Activated CD8-positive, alpha-beta memory T cell treated with anti-CD3 and anti-CD28 coated beads for 36 hours (primary cell): ENCODE measurements around the gene UBE2QL1. TPM values are rescaled to one million over a fixed set of nuclear protein-coding genes. Genes with fewer than 3 reads are reported as not detected.

Source experiments
- CTCF ChIA-PET: fragments of 350-600 bp; sonication (Branson Sonifier 250); formaldehyde crosslinking; loops from one replicate; lab custom pipeline; 2021; ENCODE audit warnings: antibody characterized with exemption; lab: Charles Lee
- POLR2A ChIA-PET: fragments of 350-600 bp; sonication (Branson Sonifier 250); formaldehyde crosslinking; loops from one replicate; lab custom pipeline; 2021; ENCODE audit warnings: antibody characterized with exemption; lab: Charles Lee
- total RNA-seq, 2 experiments: library from RNA; stranded (reverse); gene quantifications; one replicate each; pipeline ENCODE4 v1.2.3, GENCODE V29; 2021

Gene UBE2QL1
- not detected for total RNA-seq

GRCh38 chr5:6448622-6449464 lies at the start of gene UBE2QL1:
Gene UBE2QL1, plus strand, starts transcription at chr5:6448859. Its CDS starts 35 bp downstream, at chr5:6448894.
- ChIA-PET POLR2A (no interaction called here), CTCF (no interaction called here)

DNA sequence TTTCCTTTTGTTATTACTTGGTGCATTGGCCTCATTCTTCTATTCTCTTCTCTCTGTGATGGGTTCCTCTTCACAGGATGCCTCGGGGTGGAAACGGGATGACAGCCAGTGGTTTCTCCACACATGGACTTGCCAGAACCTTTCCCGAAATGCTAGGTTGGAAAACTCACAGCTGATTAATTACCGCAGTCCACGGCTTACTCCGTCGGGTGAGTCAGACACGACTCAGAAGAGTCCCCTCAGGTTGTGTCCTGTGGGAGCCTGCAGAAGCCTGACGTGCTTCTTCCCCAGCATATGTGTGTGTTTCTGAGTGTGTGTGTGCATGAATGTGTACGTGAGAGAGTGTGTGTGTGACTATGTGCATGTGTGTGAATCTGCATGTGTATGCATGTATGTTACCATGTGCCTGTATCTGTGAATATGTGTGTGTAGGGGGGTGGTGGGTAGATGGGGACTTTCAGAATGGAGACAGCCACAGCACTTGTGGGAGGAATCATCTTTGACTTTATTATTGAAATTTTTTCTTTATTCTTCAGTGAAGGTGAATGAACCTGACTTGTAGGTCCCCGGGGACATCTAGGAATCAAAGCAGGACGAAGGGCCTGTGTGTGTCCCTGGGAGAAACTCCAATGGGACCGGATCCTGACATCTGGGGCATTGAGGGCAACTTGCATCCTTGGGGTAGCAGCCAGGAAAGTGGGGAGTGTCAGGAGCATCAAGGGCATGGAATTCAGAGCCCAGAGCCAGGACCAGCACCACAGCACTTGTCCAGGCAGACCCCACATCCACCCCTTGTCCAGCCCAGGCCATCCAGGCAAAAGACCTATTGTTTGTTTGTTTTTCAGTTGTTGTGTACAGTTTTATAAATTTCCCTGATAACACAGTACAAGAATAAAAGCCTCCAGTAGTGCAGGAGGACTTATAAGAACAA lies 48.4 kb upstream of the UBE2QL1 start:
- POLR2A ChIA-PET, result no interaction called here
- CTCF ChIA-PET, result no interaction called here

DNA sequence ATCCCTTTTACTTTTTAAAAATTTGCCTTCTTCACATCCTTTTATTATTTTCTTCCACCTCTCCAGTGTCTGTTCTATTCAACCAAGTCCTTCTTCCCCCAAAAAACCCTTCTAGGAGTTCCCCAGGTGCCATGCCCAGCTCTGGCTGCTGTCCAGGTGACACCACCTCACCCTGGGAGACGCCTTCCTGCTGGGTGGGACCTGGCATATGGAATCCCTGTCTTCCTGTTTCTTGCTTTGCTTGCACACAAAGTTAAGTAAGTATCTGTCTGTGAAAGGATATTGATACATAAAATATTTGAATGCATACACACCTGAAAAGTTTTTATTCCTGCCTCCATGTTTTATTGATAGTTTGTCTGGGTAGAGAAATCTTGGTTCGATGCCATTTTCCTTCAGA lies 47.2 kb upstream of the UBE2QL1 start:
- POLR2A ChIA-PET, result no interaction called here
- CTCF ChIA-PET, result no interaction called here

DNA sequence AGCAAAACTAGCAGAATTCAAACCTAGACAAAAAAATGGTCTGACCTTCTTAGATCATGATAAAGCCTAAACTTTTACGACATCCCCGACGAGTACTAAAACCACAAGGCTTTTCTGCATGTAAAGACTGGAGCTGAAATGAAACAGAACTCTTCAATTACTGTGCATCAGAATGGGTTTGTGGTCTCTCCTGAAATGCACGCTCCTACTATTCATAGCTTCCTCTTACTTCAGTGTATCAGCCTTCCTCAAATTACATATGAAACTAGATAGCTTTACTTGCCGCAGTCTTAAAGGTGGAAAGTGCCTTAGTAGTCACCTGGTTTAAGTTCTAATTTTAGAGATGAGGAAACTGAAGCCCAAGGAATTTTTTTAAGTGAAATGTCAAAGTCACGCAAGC lies 45.7 kb upstream of the UBE2QL1 start:
- ChIA-PET CTCF (no interaction called here), POLR2A (no interaction called here)

DNA sequence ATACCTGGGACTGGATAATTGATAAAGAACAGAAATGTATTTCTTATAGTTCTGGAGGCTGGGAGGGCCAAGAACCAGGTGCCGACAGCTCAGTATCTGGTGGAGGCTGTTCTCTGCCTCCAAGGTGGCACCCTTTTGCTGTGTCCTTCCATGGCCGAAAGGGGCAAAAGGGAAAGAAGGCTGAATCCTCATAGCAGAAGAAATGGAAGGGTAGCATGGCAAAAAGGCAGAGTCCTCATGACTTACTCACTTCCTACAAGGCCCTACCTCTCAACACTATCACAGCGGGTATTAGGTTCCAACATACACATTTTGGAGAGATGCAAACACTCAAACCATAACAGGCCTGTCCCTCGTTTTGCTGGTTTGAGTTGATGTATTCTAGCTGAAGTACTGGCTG lies 45.2 kb upstream of the UBE2QL1 start:
- ChIA-PET POLR2A (no interaction called here), CTCF (no interaction called here)

DNA sequence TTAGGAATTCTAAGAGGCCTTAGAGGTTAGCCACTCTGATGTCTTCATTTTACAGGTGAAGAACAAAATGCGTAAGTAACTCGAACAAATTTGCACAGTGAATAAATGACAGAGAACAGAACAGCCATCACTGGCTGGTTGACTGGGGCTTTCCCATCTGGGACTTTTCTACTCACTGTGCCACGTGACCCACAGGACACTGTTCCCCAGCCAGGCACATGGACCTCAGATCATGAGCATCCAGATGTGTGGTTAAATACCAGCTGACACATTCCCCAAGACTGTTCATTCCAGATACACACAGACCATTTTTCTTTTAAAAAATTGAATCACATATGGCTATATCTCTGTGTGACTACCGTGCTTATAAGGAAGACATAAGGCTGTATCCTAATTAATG lies 44.5 kb upstream of the UBE2QL1 start:
- ChIA-PET CTCF (no interaction called here), POLR2A (no interaction called here)

DNA sequence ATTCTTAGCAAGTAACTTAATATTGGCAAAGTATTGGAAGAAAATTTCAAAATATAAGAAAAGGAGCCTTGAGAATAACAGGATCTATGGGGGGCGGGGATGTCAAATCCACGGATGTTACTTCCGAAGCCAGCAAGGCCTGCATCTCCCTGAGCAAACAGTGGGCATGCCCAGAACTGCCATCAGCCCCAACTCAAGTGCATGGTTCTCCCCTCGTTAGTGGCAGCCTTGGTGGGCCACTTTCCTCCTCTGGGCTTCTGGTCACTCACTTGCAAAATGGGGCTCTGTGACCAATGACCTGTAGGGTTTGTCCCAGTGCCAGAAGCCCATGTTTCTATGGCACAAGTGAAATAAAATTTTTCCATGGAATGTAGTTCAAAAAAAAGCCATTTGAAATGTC lies 43.1 kb upstream of the UBE2QL1 start:
- CTCF ChIA-PET, result no interaction called here
- POLR2A ChIA-PET, result no interaction called here

DNA sequence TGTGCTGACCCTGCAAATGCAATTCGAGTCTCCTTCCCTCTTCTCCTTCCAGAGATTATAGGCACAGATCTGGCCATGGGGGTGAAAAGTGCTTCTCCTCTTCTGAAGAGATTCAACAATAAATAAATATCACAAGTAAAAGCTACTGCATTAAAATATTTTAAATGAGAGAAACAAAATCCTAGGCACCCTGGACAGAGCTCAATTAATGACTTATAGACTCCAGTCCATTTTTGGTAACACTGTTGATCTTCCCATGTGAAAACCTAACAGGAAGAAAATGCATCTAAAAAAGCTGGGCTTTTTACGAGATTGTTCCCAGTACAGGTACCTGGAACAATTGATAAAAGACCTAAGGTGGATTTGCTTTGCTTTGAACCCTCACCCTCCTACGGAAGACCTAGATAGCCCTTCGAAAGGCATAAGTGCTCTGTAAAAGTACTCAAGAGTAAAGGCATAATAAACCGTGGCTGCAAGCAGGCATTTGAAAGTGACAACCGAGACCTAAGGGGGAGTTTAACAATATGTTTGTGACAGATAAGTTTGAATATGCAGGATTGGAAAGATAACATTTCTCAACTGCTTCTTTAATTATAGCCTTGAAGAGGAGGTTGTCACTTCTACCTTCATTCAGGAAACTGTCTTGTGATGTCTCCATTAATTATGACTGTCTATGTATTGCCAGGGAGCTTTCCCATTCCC lies 41.0 kb upstream of the UBE2QL1 start:
- ChIA-PET POLR2A (no interaction called here), CTCF (no interaction called here)

GRCh38 chr5:6408260-6408596 lies 40.4 kb upstream of the UBE2QL1 start:
- ChIA-PET POLR2A (no interaction called here), CTCF (no interaction called here)

GRCh38 chr5:6408627-6409446 lies 39.8 kb upstream of the UBE2QL1 start:
- ChIA-PET CTCF (no interaction called here), POLR2A (no interaction called here)

DNA sequence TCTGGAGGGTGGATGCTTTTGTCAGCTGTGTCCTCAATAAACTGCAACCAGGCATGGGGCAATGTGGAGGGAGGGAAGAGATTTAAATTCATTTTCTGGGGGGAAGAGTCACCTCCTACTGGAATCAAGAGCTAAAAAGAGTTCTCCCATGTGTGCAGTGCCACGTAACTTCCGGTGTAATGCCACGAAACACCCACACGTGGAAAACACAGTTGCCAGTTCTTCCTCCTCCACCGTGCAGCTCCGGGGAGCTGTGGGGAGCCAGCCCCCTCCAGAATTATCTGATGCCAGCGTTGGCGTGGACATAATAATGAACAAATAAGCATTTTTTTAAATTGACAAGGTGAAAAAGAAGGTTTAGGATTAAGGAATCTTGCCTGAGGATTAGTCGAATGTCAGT lies 38.2 kb upstream of the UBE2QL1 start:
- CTCF ChIA-PET, result no interaction called here

GRCh38 chr5:6411141-6411540 lies 37.5 kb upstream of the UBE2QL1 start:
- POLR2A ChIA-PET, result no interaction called here
- CTCF ChIA-PET, result no interaction called here

More for the DNA sequence above, 38.2 kb upstream of the UBE2QL1 start:
- POLR2A ChIA-PET, result no interaction called here

DNA sequence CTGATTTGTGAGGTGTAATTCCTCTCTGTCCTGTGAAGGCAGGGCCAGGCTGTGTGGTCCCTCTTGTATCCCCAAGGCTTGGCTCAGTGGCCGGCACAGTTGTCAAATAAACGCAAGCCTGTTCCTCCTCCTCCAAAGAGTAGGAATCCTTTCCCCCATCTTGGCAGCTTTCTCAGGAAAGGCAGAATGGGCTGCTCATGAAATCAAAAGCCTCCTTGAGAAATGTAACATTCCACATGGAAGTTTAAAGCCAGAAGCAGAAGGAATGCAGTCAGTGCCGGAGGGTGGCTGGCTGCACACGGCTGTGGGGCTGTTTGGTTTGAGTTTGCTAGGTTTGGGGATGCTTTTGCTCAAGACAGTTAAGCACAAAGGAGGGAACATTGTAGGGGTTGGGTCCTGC lies 35.8 kb upstream of the UBE2QL1 start:
- CTCF ChIA-PET, result no interaction called here
- POLR2A ChIA-PET, result no interaction called here

DNA sequence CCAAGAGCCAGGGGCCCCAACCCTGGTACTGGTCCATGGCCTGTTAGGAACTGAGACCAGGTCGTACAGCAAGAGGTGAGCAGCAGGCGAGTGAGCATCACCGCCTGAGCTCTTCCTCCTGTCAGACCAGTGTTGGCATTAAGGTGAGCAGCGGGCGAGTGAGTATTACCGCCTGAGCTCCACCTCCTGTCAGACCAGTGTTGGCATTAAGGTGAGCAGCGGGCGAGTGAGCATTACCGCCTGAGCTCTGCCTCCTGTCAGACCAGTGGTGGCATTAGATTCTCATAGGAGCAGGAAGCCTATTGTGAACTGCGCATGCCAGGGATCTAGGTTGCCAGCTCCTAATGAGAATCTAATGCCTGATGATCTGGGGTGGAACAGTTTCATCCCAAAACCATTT lies 31.0 kb upstream of the UBE2QL1 start:
- POLR2A ChIA-PET, result no interaction called here
- CTCF ChIA-PET, result no interaction called here

DNA sequence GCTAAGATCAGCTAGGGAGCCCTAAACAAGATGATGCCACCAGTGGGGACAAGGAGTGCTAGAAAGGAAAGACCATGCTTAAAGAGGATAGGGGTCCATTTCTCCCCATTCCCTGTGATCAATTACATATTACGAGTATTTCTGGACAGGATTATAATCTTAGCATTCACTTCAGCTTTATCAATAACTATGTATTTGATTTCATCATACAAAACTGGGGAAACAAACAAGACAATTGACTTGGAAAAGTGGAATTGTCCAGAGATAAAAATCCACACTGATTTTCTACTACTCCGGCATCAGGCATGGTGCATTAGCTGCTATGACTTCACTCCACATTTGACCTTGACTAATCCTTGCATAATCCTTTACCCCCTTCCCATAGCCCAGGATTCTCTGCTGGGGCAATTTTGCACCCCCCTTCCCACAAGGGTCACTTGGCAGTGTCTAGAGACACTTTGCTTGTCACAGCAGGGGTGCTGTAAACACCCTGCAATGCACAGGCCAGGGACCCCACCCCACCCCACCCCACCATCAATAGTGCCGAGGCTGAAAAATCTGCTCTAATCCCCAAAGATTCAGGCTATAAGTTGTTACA lies 29.9 kb upstream of the UBE2QL1 start:
- POLR2A ChIA-PET, result no interaction called here
- CTCF ChIA-PET, result no interaction called here

DNA sequence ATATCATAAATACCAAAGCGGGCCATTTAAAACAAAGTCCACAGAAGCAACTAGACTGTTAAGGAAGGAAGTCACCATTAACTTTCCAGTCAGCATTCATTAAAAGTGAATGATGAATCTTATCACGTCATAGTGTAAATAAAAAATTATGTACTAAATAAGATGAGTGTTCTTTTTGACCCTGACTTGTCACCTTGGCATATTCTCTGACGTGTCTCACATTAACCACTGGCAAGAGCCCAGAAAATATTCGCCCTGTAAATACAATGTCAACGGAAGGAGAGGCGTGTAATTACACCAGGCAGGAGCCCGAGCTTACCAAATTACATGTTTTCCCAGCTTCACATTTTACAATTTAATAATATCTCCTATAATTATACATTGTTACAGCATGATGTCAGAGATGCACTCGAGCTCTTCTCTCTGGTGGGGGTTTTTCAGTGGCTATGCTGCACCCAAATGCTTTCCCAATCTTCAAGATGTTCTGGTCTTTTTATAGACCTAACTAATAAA lies 29.3 kb upstream of the UBE2QL1 start:
- ChIA-PET POLR2A (no interaction called here), CTCF (no interaction called here)

- ChIA-PET POLR2A (no interaction called here), CTCF (no interaction called here)
These were observed 25.1 kb upstream of the UBE2QL1 start for GRCh38 chr5:6423327-6424109.

DNA sequence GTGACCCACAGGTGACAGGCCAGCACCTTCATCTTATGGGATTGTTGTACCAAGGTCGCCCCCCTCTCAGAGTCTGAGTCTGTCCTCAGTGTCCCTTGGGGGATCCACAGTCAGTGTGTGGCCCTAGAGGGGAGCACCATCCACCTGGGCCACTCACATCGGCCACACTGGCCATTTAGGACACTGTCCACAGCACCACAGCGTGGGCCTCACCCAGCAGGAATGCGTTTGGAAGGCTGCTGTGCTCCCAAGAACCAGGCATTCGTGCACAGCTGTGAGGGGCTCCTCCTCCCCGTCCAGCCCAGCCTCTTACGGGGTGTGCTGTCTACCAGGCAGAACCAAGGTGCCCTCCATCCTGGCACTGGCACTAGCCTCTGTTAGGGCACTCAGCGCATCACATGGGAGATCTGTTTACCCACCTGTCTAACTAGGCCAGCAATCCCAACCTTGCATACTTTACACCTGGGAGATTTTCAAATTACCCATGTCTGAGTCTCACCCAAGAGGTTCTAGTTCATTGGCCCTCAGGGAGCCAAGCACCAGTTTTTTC lies 24.5 kb upstream of the UBE2QL1 start:
- POLR2A ChIA-PET, result no interaction called here
- CTCF ChIA-PET, result no interaction called here
